Measurements from ENCODE around the gene FBXL2. TPM values are rescaled to one million over a fixed set of nuclear protein-coding genes. Genes with fewer than 3 reads are reported as not detected.

The FBXL2 gene
- total RNA-seq, 3 donors from 2014 or later: 7.7 to 24.9 (median 19.7) TPM

DNA sequence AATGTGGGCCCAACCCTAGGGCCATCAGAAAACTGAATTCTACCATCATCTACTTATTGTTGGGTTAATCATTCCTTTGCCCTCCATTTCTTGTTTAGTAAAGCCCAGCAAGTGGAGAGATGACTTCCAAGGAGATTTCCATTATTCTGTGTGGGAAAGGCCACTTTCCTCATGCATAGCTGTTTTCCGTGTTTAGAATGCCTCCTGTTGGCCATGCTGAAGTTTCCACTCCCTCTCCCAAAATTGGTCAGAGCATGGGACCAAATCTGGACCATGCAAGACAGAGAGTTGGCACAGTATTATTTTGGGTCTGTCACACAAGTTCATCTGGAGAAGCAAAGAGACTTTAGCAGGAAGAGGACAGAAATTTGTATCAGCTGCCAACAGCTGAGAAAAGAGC lies 43.4 kb upstream of the FBXL2 start:
- TF ChIP-seq POLR2AphosphoS5 (IDR thresholded peaks at IDR 0.05) (no peak), POLR2A (IDR thresholded peaks at IDR 0.05) (no peak), CTCF (IDR thresholded peaks at IDR 0.05) (no peak)
- intact Hi-C loops (cut with DNase I; ENCODE audit: low total_unique reads): no loop called here
- H3K27me3 ChIP-seq: no peaks in the 10 kb centered on the region
- no peak overlapping the region for H3K4me3 ChIP-seq
- no peak for DNase-seq (ENCODE audit: low spot score in 2 of 2)
- H3K9me3 ChIP-seq: no peaks in the 10 kb centered on the region
- no peaks in the 10 kb centered on the region for H3K36me3 ChIP-seq
- H3K27ac ChIP-seq: no peak overlapping the region
- H3K4me1 ChIP-seq: no peaks in the 10 kb centered on the region

DNA sequence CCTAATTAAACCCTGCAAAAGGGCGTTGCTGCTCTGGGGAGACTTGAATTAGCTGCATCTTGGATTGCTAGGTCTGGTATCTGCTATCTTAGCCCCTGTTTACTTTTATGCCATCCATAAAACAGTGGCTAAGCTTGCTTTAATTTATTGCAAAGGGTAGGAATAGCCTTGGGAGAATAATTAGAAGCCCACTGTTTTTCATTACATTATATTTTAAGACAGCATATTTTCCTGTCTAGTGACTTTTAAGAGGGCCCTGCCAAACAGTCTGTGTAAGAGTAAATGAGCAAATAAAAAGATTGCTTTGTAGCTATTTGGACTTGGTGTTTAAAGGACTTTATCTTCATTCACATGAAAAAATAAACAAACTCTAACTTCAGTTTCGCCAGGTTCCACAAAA lies 41.2 kb upstream of the FBXL2 start:
- Histone ChIP-seq H3K36me3 (no peaks in the 10 kb centered on the region), H3K27ac (no peak overlapping the region), H3K9me3 (no peaks in the 10 kb centered on the region), H3K4me3 (no peak overlapping the region), H3K27me3 (no peaks in the 10 kb centered on the region), H3K4me1 (no peaks in the 10 kb centered on the region)
- TF ChIP-seq POLR2AphosphoS5 (IDR thresholded peaks at IDR 0.05) (no peak), POLR2A (IDR thresholded peaks at IDR 0.05) (no peak), CTCF (IDR thresholded peaks at IDR 0.05) (no peak)
- no peak for DNase-seq (ENCODE audit: low spot score in 2 of 2)
- intact Hi-C loops (cut with DNase I; ENCODE audit: low total_unique reads): no loop called here

GRCh38 chr3:33237439-33237838 lies 39.8 kb upstream of the FBXL2 start:
- intact Hi-C loops (cut with DNase I; ENCODE audit: low total_unique reads): no loop called here
- no peak for DNase-seq (ENCODE audit: low spot score in 2 of 2)
- no peak overlapping the region for H3K4me3 ChIP-seq
- no peaks in the 10 kb centered on the region for H3K36me3 ChIP-seq
- TF ChIP-seq POLR2AphosphoS5 (IDR thresholded peaks at IDR 0.05) (no peak), POLR2A (IDR thresholded peaks at IDR 0.05) (no peak), CTCF (IDR thresholded peaks at IDR 0.05) (no peak)
- H3K4me1 ChIP-seq: no peaks in the 10 kb centered on the region
- no peaks in the 10 kb centered on the region for H3K27me3 ChIP-seq
- H3K27ac ChIP-seq: no peak overlapping the region
- no peaks in the 10 kb centered on the region for H3K9me3 ChIP-seq

- intact Hi-C loops (cut with DNase I; ENCODE audit: low total_unique reads): no loop called here
- DNase-seq (ENCODE audit: low spot score in 2 of 2): no peak
Observed at GRCh38 chr3:33238923-33239322, 38.3 kb upstream of the FBXL2 start.

DNA sequence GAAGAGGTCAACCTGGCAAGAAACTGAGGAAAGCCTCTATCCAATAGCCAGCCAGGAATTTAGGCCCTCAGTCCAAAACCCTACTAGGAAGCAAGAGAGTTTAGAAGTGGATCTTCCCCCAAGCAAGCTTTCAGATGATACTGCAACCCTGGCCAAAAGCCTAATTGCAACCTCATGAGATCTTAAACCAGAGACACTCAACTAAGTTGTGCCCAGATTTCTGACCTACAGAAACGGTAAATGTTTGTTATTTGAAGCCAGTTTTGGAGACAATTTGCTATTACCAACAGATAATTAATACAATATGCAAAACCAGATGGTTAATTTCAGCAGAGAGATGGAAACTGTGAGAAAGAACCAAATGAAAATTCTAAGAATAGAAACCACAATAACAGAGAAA lies 37.0 kb upstream of the FBXL2 start:
- Histone ChIP-seq H3K4me1 (no peaks in the 10 kb centered on the region), H3K9me3 (no peaks in the 10 kb centered on the region), H3K27me3 (no peaks in the 10 kb centered on the region), H3K4me3 (no peak overlapping the region), H3K27ac (no peak overlapping the region), H3K36me3 (no peaks in the 10 kb centered on the region)
- intact Hi-C loops (cut with DNase I; ENCODE audit: low total_unique reads): no loop called here
- TF ChIP-seq CTCF (IDR thresholded peaks at IDR 0.05) (no peak), POLR2A (IDR thresholded peaks at IDR 0.05) (no peak), POLR2AphosphoS5 (IDR thresholded peaks at IDR 0.05) (no peak)
- no peak for DNase-seq (ENCODE audit: low spot score in 2 of 2)

More at GRCh38 chr3:33238923-33239322, 38.3 kb upstream of the FBXL2 start:
- Histone ChIP-seq H3K27me3 (no peaks in the 10 kb centered on the region), H3K27ac (no peak overlapping the region), H3K9me3 (no peaks in the 10 kb centered on the region), H3K4me1 (no peaks in the 10 kb centered on the region), H3K36me3 (no peaks in the 10 kb centered on the region), H3K4me3 (no peak overlapping the region)
- TF ChIP-seq POLR2AphosphoS5 (IDR thresholded peaks at IDR 0.05): no peak
- TF ChIP-seq POLR2A (IDR thresholded peaks at IDR 0.05): no peak
- TF ChIP-seq CTCF (IDR thresholded peaks at IDR 0.05): no peak

Measured in breast epithelium (tissue), 4 donors.